ENCODE results near the gene TMUB2.
A peak's percentile ranks its signal among the peaks of the same experiment; 100 is the strongest.

TMUB2 gene

DNA sequence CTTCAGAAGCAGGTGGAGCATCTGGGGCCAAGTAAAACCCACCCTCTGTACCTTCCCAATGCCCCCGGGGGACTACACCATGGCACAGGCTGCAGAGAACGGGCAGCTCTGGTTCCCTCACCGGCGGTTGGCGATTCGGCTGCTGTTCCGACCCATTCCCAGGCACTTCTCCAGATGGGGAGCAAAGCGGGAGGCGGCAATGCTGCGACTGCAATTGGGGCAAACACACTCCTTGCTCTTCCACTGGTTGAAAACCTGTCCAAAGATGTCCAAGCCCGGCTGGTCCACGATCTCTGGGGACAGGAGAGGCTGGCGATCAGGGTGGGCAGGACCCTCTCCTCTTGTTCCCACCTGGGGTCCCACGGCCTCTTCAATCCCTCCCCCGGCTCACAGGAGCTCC is 10.3 kb downstream of the TMUB2 start:
- no peaks in the 10 kb centered on the region for H3K9me3 ChIP-seq (ENCODE audit: low read depth, low read length)
- no peak overlapping the region for H3K4me3 ChIP-seq
- H3K9ac ChIP-seq (ENCODE audit: insufficient read length) = no peak overlapping the region
- peaks cover 37% of the 10 kb centered on the region for H3K36me3 ChIP-seq (ENCODE audit: insufficient read depth, low read length)
- H3K27ac ChIP-seq = peak overlapping the region; percentile 85; the same call in 1 of the 2 replicates
- no peak for DNase-seq (ENCODE audit: low read depth, low spot score)
- TF ChIP-seq EZH2 (IDR thresholded peaks at IDR 0.05) (no peak), POLR2AphosphoS5 (IDR thresholded peaks at IDR 0.05; ENCODE audit: borderline replicate concordance, low read depth, low read length) (no peak), FOXP2 (optimal IDR thresholded peaks at IDR 0.05; ENCODE audit: control extremely low read depth, extremely low read length, insufficient read depth) (no peak)

DNA sequence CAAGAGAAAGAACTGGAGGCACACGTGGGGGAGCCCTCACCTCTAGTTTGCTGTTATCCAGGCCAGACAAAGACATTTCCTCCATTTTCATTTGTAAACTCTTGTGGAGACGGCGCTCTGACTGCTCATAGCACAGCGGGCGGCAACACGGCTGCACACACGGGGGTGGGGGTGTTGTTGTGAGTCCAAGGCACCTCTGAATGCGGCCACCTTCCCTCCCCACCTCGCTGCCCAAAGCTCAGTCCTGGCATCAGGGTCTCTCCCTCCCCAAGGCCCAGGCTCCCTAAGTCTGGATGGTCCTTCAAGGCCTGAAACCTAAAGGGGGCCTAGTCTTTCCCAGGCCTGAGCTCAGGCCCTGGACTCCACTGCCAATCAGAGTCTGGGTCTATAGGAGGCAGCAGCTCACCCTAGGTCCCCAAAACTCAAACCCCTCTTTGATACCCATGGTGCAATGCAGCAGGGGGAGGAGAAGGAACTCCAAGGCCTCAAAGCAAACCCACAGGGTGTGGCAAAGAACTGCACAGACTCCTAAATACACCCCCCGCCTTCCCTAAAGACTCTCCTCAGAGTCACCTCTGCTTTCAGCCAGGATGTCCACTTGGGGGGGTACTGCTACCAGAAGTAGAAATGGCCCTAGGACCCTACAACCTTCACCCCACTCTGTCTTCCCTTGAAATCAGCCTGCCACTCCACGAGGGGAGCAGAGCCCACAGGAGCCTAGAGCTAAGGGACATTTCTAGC is 11.4 kb downstream of the TMUB2 start:
- Histone ChIP-seq H3K9me3 (ENCODE audit: low read depth, low read length) (no peaks in the 10 kb centered on the region), H3K36me3 (ENCODE audit: insufficient read depth, low read length) (peaks cover 37% of the 10 kb centered on the region), H3K27ac (peak overlapping the region; percentile 85), H3K9ac (ENCODE audit: insufficient read length) (peak overlapping the region; percentile 72), H3K4me3 (peak overlapping the region; percentile 76)
- no peak for TF ChIP-seq FOXP2 (optimal IDR thresholded peaks at IDR 0.05; ENCODE audit: control extremely low read depth, extremely low read length, insufficient read depth)
- no peak for TF ChIP-seq EZH2 (IDR thresholded peaks at IDR 0.05)
- peak; percentile 58; the same call in 1 of the 2 replicates for TF ChIP-seq POLR2AphosphoS5 (IDR thresholded peaks at IDR 0.05; ENCODE audit: borderline replicate concordance, low read depth, low read length)
- no peak for DNase-seq (ENCODE audit: low read depth, low spot score)

DNA sequence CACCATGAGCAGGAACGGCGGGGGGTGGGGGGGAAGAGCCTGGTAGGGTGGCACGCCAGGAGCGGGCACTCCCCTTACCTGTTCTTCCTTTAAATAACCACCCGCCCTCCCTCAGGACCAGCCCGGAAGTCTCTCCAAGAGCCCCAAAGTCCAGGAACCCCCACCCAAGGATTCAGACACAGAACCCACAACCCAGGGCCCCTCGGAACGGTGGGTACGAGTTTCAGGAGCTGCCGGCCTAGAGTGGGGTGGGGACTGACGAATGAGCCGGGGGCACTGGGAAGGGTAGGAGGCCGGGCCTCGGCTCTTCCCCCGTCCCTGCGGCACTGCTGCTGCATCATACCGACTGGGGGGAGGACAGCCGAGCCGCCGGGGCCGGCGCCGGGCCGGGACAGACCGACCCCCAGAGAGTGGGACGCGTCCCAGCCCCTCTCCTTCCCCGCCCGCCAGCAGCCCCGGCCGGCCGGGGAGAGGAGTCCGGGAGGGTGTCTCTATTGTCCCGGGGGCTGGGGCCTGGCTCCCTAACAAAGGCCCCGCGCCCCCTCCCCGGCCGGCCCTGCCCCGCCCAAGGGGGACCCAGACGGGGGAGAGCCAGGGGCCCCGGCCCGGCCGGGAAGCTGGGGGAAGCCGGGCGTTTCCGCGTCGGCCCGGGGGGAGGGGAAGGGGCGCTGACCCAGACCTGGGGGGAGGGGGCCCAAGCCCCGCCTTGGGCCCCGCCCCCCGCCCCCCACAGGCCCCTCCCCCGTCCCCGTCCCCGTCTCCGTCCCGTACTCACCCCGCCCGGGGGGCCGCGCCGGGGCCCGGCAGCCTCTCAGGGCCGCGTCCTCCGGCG is 12.2 kb downstream of the TMUB2 start:
- TF ChIP-seq FOXP2 (optimal IDR thresholded peaks at IDR 0.05; ENCODE audit: control extremely low read depth, extremely low read length, insufficient read depth) (no peak), POLR2AphosphoS5 (IDR thresholded peaks at IDR 0.05; ENCODE audit: borderline replicate concordance, low read depth, low read length) (no peak), EZH2 (IDR thresholded peaks at IDR 0.05) (no peak)
- peak overlapping the region; percentile 91 for H3K27ac ChIP-seq
- DNase-seq (ENCODE audit: low read depth, low spot score) = no peak
- H3K36me3 ChIP-seq (ENCODE audit: insufficient read depth, low read length) = peaks cover 32% of the 10 kb centered on the region
- peak overlapping the region; percentile 76 for H3K4me3 ChIP-seq
- H3K9me3 ChIP-seq (ENCODE audit: low read depth, low read length) = no peaks in the 10 kb centered on the region
- H3K9ac ChIP-seq (ENCODE audit: insufficient read length) = peak overlapping the region; percentile 72

DNA sequence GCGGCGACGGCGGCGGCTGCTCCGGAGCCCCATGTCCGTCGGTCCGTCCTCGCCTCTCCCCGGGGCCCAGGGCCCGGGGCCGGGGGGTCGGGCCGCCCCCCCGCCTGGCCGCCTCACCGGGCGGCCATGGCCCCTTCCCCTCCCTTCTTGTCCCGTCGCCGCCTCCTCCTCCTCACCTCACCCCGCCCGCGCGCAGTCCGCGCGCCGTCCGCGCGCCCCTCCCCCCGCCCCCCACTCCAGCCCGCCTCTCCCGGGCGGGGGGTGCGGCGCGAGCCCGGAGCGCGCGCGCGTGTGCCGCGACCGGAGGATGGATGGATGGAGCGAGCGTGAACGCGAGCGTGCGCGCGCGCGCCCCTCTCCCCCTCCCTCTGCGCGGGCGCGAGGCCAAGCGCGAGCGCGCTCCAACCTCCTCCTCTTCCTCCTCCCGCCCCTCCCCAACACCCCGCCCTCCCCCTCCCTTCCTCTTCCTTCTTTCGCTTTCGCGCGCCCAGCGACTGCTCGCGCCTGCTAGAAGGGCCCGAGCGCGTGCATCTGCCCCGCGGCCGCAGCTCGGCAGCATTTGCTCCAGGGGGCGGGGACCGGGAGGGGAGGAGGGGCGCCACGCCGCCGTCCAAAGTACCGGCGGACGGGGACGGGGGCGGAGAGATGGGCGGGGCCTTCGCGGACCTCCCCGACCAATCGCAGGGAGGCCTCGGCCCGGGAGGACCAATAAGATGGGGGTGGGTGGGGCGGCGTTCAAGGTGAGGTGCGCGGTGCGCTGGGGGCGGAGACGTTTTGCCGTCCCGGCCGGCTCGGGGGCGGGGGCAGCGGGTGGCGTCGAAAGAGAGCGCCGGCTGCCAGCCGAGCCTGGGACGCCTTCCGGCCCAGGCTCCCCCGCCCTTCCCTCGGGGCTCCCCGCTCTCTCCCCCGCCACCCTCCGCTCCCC is 13.0 kb downstream of the TMUB2 start, which contains the start of gene ATXN7L3:
TSS of gene ATXN7L3 (minus strand) at position 332 of the 925 bp plus-strand sequence. CDS start 1,814 bp downstream, outside the sequence.
- Histone ChIP-seq H3K36me3 (ENCODE audit: insufficient read depth, low read length) (peaks cover 23% of the 10 kb centered on the region), H3K4me3 (peak within 1 kb of the TSS; percentile 76), H3K9ac (ENCODE audit: insufficient read length) (peak within 1 kb of the TSS; percentile 93), H3K9me3 (ENCODE audit: low read depth, low read length) (no peaks in the 10 kb centered on the region), H3K27ac (peak within 1 kb of the TSS; percentile 92)
- DNase-seq (ENCODE audit: low read depth, low spot score) = peak; percentile 70
- TF ChIP-seq FOXP2 (optimal IDR thresholded peaks at IDR 0.05; ENCODE audit: control extremely low read depth, extremely low read length, insufficient read depth) (no peak), EZH2 (IDR thresholded peaks at IDR 0.05) (no peak), POLR2AphosphoS5 (IDR thresholded peaks at IDR 0.05; ENCODE audit: borderline replicate concordance, low read depth, low read length) (peak; percentile 26; the same call in 1 of the 2 replicates)

DNA sequence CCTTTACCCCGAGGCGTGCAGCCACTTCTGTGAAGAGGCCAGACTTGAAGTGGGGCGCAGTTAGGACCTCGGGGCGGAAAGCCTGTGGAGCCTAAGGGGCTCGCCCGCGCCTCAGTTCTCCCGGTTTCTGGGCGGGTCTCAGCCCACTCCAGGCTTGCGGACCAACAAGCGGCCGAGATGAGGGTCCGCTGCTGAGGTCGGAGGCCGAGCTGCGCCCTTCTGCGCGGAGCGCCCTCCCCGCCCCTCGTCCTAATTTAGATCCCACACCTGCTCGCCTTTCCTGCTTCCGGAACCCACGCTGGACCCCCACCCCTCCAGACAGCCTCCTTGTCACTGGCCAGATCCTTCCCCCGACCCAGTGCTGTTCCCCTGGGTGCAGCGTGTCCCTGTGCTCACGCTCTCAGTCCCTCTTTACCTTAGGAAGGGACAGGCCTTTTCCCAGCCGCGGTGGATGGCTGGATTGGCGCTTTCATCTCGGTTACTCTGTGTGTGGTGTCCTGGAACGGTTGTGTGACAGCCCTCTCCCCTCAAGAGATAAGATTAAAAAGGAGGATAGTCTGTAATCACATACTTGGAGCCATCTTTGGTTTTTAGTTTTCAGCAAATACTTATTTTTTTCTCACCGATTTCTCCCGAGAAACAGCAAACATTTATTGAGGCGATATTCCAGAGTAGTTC is 13.8 kb downstream of the TMUB2 start:
- no peak for DNase-seq (ENCODE audit: low read depth, low spot score)
- Histone ChIP-seq H3K9ac (ENCODE audit: insufficient read length) (peak overlapping the region; percentile 93), H3K36me3 (ENCODE audit: insufficient read depth, low read length) (peaks cover 15% of the 10 kb centered on the region), H3K4me3 (peak overlapping the region; percentile 76), H3K27ac (peak overlapping the region; percentile 92), H3K9me3 (ENCODE audit: low read depth, low read length) (no peaks in the 10 kb centered on the region)
- TF ChIP-seq EZH2 (IDR thresholded peaks at IDR 0.05) = no peak
- TF ChIP-seq FOXP2 (optimal IDR thresholded peaks at IDR 0.05; ENCODE audit: control extremely low read depth, extremely low read length, insufficient read depth) = no peak
- no peak; the same call in 1 of the 2 replicates for TF ChIP-seq POLR2AphosphoS5 (IDR thresholded peaks at IDR 0.05; ENCODE audit: borderline replicate concordance, low read depth, low read length)

DNA sequence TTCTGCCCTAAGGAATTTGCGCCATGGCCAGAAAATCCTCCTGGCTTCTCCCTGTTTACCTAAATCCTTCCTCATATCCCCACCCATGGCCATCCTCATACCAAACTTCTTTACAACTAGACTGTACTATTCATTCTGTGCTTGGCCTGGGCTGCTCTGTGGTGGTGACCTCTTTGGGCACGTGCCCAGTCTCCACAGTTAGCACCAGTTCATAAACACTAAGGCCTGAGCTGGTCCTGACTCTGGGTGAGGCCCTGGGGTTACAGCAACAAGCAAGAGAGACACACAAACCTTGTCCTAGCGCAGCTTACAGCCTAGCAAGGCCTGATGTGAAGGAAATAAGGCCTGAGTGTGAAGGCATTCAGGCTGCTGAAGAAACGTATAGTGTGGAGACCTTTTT is 16.0 kb downstream of the TMUB2 start:
- no peak overlapping the region for H3K4me3 ChIP-seq
- H3K36me3 ChIP-seq (ENCODE audit: insufficient read depth, low read length) = peaks cover 12% of the 10 kb centered on the region
- H3K9ac ChIP-seq (ENCODE audit: insufficient read length) = no peak overlapping the region
- H3K9me3 ChIP-seq (ENCODE audit: low read depth, low read length) = no peaks in the 10 kb centered on the region
- DNase-seq (ENCODE audit: low read depth, low spot score) = no peak
- TF ChIP-seq EZH2 (IDR thresholded peaks at IDR 0.05) = no peak
- no peak for TF ChIP-seq FOXP2 (optimal IDR thresholded peaks at IDR 0.05; ENCODE audit: control extremely low read depth, extremely low read length, insufficient read depth)
- TF ChIP-seq POLR2AphosphoS5 (IDR thresholded peaks at IDR 0.05; ENCODE audit: borderline replicate concordance, low read depth, low read length) = no peak
- H3K27ac ChIP-seq = no peak overlapping the region

DNA sequence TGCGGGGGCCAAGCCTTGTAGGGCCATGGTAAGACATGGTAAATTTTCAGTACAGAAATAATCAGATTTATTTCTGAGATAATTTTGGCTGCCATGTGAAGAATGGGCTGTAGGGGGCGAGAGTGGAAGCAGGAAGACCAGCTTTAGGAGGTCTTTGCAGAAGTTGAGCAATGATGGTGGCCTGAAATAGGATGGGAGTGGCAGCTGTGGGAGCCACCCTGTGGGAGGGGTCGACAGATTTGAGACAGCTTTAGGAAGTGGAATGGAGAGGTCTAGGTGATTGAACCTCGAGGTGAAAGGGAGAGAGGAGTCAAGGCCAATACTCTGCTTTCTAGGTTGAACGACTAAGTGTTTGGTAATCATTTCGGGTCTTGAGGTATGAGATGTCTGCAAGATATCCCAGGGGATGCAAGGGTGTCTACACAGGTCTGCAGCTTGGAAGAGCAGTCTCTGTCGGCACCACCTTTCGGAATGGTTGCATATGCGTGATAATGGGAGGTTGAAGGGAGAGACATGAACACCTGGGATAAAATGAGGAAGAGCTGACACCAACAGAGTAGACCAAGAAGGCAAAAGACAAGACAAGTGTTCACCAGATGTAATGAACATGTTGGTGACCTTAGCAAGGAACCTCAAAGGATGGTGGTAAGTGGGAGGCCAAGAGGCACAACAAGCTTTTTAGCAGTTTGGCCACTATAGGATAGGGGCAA is 17.1 kb downstream of the TMUB2 start:
- Histone ChIP-seq H3K27ac (peak overlapping the region; percentile 58), H3K9ac (ENCODE audit: insufficient read length) (no peak overlapping the region), H3K9me3 (ENCODE audit: low read depth, low read length) (no peaks in the 10 kb centered on the region), H3K36me3 (ENCODE audit: insufficient read depth, low read length) (peaks cover 20% of the 10 kb centered on the region), H3K4me3 (no peak overlapping the region)
- peak; percentile 58 for DNase-seq (ENCODE audit: low read depth, low spot score)
- no peak for TF ChIP-seq FOXP2 (optimal IDR thresholded peaks at IDR 0.05; ENCODE audit: control extremely low read depth, extremely low read length, insufficient read depth)
- TF ChIP-seq EZH2 (IDR thresholded peaks at IDR 0.05) = no peak
- no peak for TF ChIP-seq POLR2AphosphoS5 (IDR thresholded peaks at IDR 0.05; ENCODE audit: borderline replicate concordance, low read depth, low read length)

Measured in SK-N-MC (cell line).